H9 (cell line): ENCODE measurements around the gene DOCK9. TPM values are rescaled to one million over a fixed set of nuclear protein-coding genes. Genes with fewer than 3 reads are reported as not detected.

Source experiments
- DNase-seq: peaks from one replicate; pipeline ENCODE4 v3.0.0-alpha.2; 2017
- H2AFZ ChIP-seq: one replicate; pipeline ENCODE4 v1.6.1; 2013; ENCODE audit warnings: mild to moderate bottlenecking, low read length, control low read depth, moderate library complexity
- H2AK5ac ChIP-seq: 2 replicates; pipeline ENCODE4 v1.6.1; 2013; ENCODE audit warnings: low read length, control low read depth, mixed read lengths; ENCODE audit not compliant: insufficient read length
- H2BK120ac ChIP-seq: one replicate; pipeline ENCODE4 v1.6.1; 2013; ENCODE audit warnings: low read depth, mild to moderate bottlenecking, low read length, control low read depth, inconsistent platforms; ENCODE audit not compliant: poor library complexity, severe bottlenecking
- H2BK12ac ChIP-seq: 2 replicates; pipeline ENCODE4 v1.6.1; 2013; ENCODE audit warnings: low read length, control low read depth, mixed read lengths, low read depth; ENCODE audit not compliant: insufficient read length
- H2BK15ac ChIP-seq: 2 replicates; pipeline ENCODE4 v1.6.1; 2013; ENCODE audit warnings: low read depth, low read length, control low read depth
- H2BK20ac ChIP-seq: one replicate; pipeline ENCODE4 v1.6.1; 2013; ENCODE audit warnings: low read depth, mild to moderate bottlenecking, low read length, control low read depth, inconsistent platforms; ENCODE audit not compliant: poor library complexity, severe bottlenecking
- H2BK5ac ChIP-seq: 2 replicates; pipeline ENCODE4 v1.6.1; 2013; ENCODE audit warnings: low read length, control low read depth, mixed read lengths; ENCODE audit not compliant: insufficient read length
- H3K14ac ChIP-seq: 2 replicates; pipeline ENCODE4 v1.6.1; 2013; ENCODE audit warnings: low read length, control low read depth; ENCODE audit not compliant: insufficient read depth
- H3K18ac ChIP-seq: 2 replicates; pipeline ENCODE4 v1.6.1; 2013; ENCODE audit warnings: low read depth, mild to moderate bottlenecking, mixed read lengths, low read length, control low read depth; ENCODE audit not compliant: insufficient read length
- H3K23ac ChIP-seq: 2 replicates; pipeline ENCODE4 v1.6.1; 2013; ENCODE audit warnings: low read length, control low read depth, mixed read lengths, low read depth; ENCODE audit not compliant: insufficient read length
- H3K23me2 ChIP-seq: 2 replicates; pipeline ENCODE4 v1.6.1; 2013; ENCODE audit warnings: low read depth, mild to moderate bottlenecking, mixed read lengths, low read length, control low read depth; ENCODE audit not compliant: insufficient read length, poor library complexity, severe bottlenecking
- H3K27ac ChIP-seq: 2 replicates; pipeline ENCODE4 v1.5.1; 2013; ENCODE audit warnings: low read length, control low read depth, mixed read lengths, low read depth; ENCODE audit not compliant: insufficient read length
- H3K27me3 ChIP-seq: 2 replicates; pipeline ENCODE4 v1.6.1; 2013; ENCODE audit warnings: low read length, control low read depth, inconsistent platforms; ENCODE audit not compliant: insufficient read depth
- H3K4ac ChIP-seq: 2 replicates; pipeline ENCODE4 v1.6.1; 2013; ENCODE audit warnings: low read depth, mild to moderate bottlenecking, control low read depth, inconsistent platforms, low read length, moderate library complexity
- H3K4me1 ChIP-seq: 2 replicates; pipeline ENCODE4 v1.6.1; 2013; ENCODE audit warnings: low read length, control low read depth, inconsistent platforms; ENCODE audit not compliant: insufficient read depth
- H3K4me2 ChIP-seq: 2 replicates; pipeline ENCODE4 v1.6.1; 2013; ENCODE audit warnings: low read length, control low read depth, mixed read lengths; ENCODE audit not compliant: insufficient read length, insufficient read depth
- H3K56ac ChIP-seq: 2 replicates; pipeline ENCODE4 v1.6.1; 2013; ENCODE audit warnings: low read depth, mild to moderate bottlenecking, mixed read lengths, low read length, control low read depth; ENCODE audit not compliant: insufficient read length
- H3K79me1 ChIP-seq: 2 replicates; pipeline ENCODE4 v1.6.1; 2013; ENCODE audit warnings: low read depth, mild to moderate bottlenecking, moderate library complexity, low read length, control low read depth, inconsistent platforms; ENCODE audit not compliant: insufficient read depth, poor library complexity, severe bottlenecking
- H3K79me2 ChIP-seq: 2 replicates; pipeline ENCODE4 v1.6.1; 2013; ENCODE audit warnings: low read length, control low read depth, inconsistent platforms; ENCODE audit not compliant: insufficient read depth
- H3K9ac ChIP-seq: 2 replicates; pipeline ENCODE4 v1.6.1; 2013; ENCODE audit warnings: low read length, control low read depth, mixed read lengths; ENCODE audit not compliant: insufficient read length; ENCODE audit errors: extremely low read depth
- H3K9me3 ChIP-seq: one replicate; pipeline ENCODE4 v1.6.1; 2013; ENCODE audit warnings: low read depth, low read length, inconsistent platforms; ENCODE audit not compliant: control insufficient read depth
- H3T11ph ChIP-seq: one replicate; pipeline ENCODE4 v1.6.1; 2013; ENCODE audit warnings: mild to moderate bottlenecking, low read length, control low read depth, inconsistent platforms
- H4K20me1 ChIP-seq: one replicate; pipeline ENCODE4 v1.6.1; 2013; ENCODE audit not compliant: control insufficient read depth, insufficient read length, insufficient read depth
- H4K5ac ChIP-seq: 2 replicates; pipeline ENCODE4 v1.6.1; 2013; ENCODE audit warnings: low read depth, mild to moderate bottlenecking, mixed read lengths, low read length, control low read depth; ENCODE audit not compliant: insufficient read length
- H4K8ac ChIP-seq: replicated peaks from 2 replicates; pipeline ENCODE4 v1.6.1; 2013; ENCODE audit warnings: low read length, control low read depth, mixed read lengths, low read depth; ENCODE audit not compliant: insufficient read length
- H4K91ac ChIP-seq: 2 replicates; pipeline ENCODE4 v1.6.1; 2013; ENCODE audit warnings: low read depth, mild to moderate bottlenecking, moderate library complexity, mixed read lengths, low read length, control low read depth; ENCODE audit not compliant: insufficient read length
- H3K27ac Mint-ChIP-seq, 3 experiments: 2 replicates in 2 of 3; 3 replicates in 1 of 3; pipeline ENCODE4 v1.8.0; 2020 to 2021; ENCODE audit warnings: mixed read lengths in 3 of 3, mild to moderate bottlenecking in 1 of 3, moderate library complexity in 1 of 3
- H3K27me3 Mint-ChIP-seq: 2 replicates; pipeline ENCODE4 v1.8.0; 2021; ENCODE audit warnings: low read depth, mild to moderate bottlenecking, moderate library complexity, mixed read lengths
- H3K36me3 Mint-ChIP-seq, 3 experiments: 2 replicates in 2 of 3; 3 replicates in 1 of 3; pipeline ENCODE4 v1.8.0; 2020 to 2021; ENCODE audit warnings: low read depth in 3 of 3, mixed read lengths in 3 of 3; ENCODE audit not compliant: insufficient read depth in 1 of 3
- H3K4me1 Mint-ChIP-seq, 2 experiments: 2 replicates each; pipeline ENCODE4 v1.8.0; 2020; ENCODE audit warnings: mixed read lengths in 2 of 2
- H3K4me3 Mint-ChIP-seq, 2 experiments: 2 replicates in 1 of 2; 3 replicates in 1 of 2; pipeline ENCODE4 v1.8.0; 2020 to 2021; ENCODE audit warnings: mild to moderate bottlenecking in 2 of 2, mixed read lengths in 2 of 2, moderate library complexity in 1 of 2
- H3K9me3 Mint-ChIP-seq, 2 experiments: 2 replicates in 1 of 2; 3 replicates in 1 of 2; pipeline ENCODE4 v1.8.0; 2020; ENCODE audit warnings: mild to moderate bottlenecking in 2 of 2, mixed read lengths in 2 of 2, moderate library complexity in 1 of 2
- CTCF ChIP-seq: fragments of 200-600 bp; sonication (generic); conservative IDR thresholded peaks from 3 replicates; pipeline ENCODE4 v1.8.0; 2021; ENCODE audit warnings: antibody characterized with exemption, mild to moderate bottlenecking
- WGBS: extraction: QIAGEN DNeasy Blood & Tissue Kit; methylation state at CpG from one replicate; pipeline ENCODE4 v1.1.7; 2013; ENCODE audit warnings: missing lambda C conversion rate, low lambda C conversion rate, mixed read lengths; ENCODE audit not compliant: insufficient read length; ENCODE audit errors: extremely low coverage; 5-methylcytosine and 5-hydroxymethylcytosine counted together
- total RNA-seq: library from RNA; stranded (reverse); gene quantifications from 2 replicates; pipeline ENCODE4 v1.2.1, GENCODE V29; 2021

Gene DOCK9
- total RNA-seq, 1 experiment from 2014 or later: 23.0 TPM

GRCh38 chr13:98979012-98979660, 1.3 kb upstream of the DOCK9 start:
- no CpG with 5 or more reads among the region's 9 CpGs for WGBS
- Histone ChIP-seq H2BK5ac (no peak overlapping the region), H3K4ac (no peak overlapping the region), H4K5ac (no peak overlapping the region), H2BK20ac (no peak overlapping the region), H2AFZ (no peak overlapping the region), H3T11ph (no peak overlapping the region), H3K9ac (no peak overlapping the region), H2AK5ac (no peak overlapping the region), H3K27me3 (no peaks in the 10 kb centered on the region), H3K79me2 (no peaks in the 10 kb centered on the region), H3K27ac (no peak overlapping the region), H3K23me2 (no peaks in the 10 kb centered on the region), H3K18ac (no peak overlapping the region), H3K79me1 (no peaks in the 10 kb centered on the region), H4K20me1 (no peaks in the 10 kb centered on the region), H3K14ac (no peak overlapping the region; the same call in 1 of the 2 replicates), H3K4me2 (no peak overlapping the region), H2BK120ac (no peak overlapping the region), H4K8ac (no peak overlapping the region), H3K56ac (no peak overlapping the region), H4K91ac (no peak overlapping the region), H3K23ac (no peak overlapping the region), H2BK12ac (no peak overlapping the region), H3K9me3 (no peaks in the 10 kb centered on the region), H2BK15ac (no peak overlapping the region), H3K4me1 (peaks cover 8% of the 10 kb centered on the region; the same call in 1 of the 2 replicates)
- no peak for TF ChIP-seq CTCF
- Mint-ChIP-seq H3K27me3 (no peaks in the 10 kb centered on the region), H3K4me3 (no peak overlapping the region), H3K36me3 (no peaks in the 10 kb centered on the region), H3K9me3 (no peaks in the 10 kb centered on the region), H3K27ac (no peak overlapping the region), H3K4me1 (peaks cover 29 to 37% of the 10 kb centered on the region in 2 experiments)
- no peak for DNase-seq
